K562 (cell line): ENCODE results near the gene ARHGEF9. TPM values are rescaled to one million over a fixed set of nuclear protein-coding genes. Genes with fewer than 3 reads are reported as not detected.
"Not testable (repeated sequence)": the region's sequence is repeated elsewhere in the genome, so short reads cannot be mapped to it uniquely, and the experiment has no call there.

Experiments
- ATAC-seq: fragments of 200-7000 bp; cut with Tn5 transposase; 3 replicates; pipeline ENCODE4 v1.9.1; 2020; ENCODE audit warnings: moderate library complexity
- BruUV-seq: library from RNA; stranded (reverse); fragments of 400-500 nt; replicated peaks from 2 replicates; lab custom pipeline; 2021; lab: Mats Ljungman, UMichigan
- CTCF ChIA-PET: fragments of 300-600 bp; formaldehyde crosslinking; extraction: SDS; loops from one replicate; lab custom pipeline; 2021; ENCODE audit warnings: low intra/inter-chr PET ratio; lab: Yijun Ruan, JAX
- POLR2A ChIA-PET: fragments of 300-600, 350-650 bp; sonication (Branson Sonifier 250); formaldehyde crosslinking; extraction: SDS; loops from one replicate; lab custom pipeline; 2021; ENCODE audit warnings: antibody characterized with exemption, inconsistent platforms; lab: Yijun Ruan, JAX
- DNase-seq, 4 experiments: peaks; one replicate each; pipeline versions ENCODE4 v3.0.0 to v3.0.0-alpha.2; 2011 to 2018; ENCODE audit warnings: low spot score in 3 of 4, mixed read lengths in 3 of 4; ENCODE audit errors: extremely low read depth in 1 of 4
- FAIRE-seq: peaks from 2 replicates; lab custom pipeline; 2011; peaks lifted over from hg19 to GRCh38; lab: Jason Lieb, UNC
- H2AFZ ChIP-seq: 2 replicates; pipeline ENCODE4 v1.6.0; 2011; ENCODE audit warnings: low read depth, low read length, control low read depth, inconsistent platforms
- H3K27ac ChIP-seq: fragments of 200-600 bp; 3 replicates; pipeline ENCODE4 v1.8.0; 2011; ENCODE audit warnings: low read depth, mild to moderate bottlenecking, control low read depth, inconsistent platforms, low read length, moderate library complexity, mixed read lengths; ENCODE audit errors: extremely low read depth
- H3K27me3 ChIP-seq, 2 experiments: fragments of 300-600 bp in 1 of 2; 2 replicates in 1 of 2; 3 replicates in 1 of 2; pipeline versions ENCODE4 v1.6.0 to v1.8.0; 2011; ENCODE audit warnings: inconsistent platforms in 2 of 2, low read length in 2 of 2, mild to moderate bottlenecking in 1 of 2, mixed read lengths in 1 of 2, moderate library complexity in 1 of 2; ENCODE audit not compliant: control insufficient read depth in 2 of 2, insufficient read depth in 2 of 2
- H3K36me3 ChIP-seq: fragments of 300-600 bp; 3 replicates; pipeline ENCODE4 v1.8.0; 2011; ENCODE audit warnings: mild to moderate bottlenecking, low read length, inconsistent platforms; ENCODE audit not compliant: control insufficient read depth, insufficient read depth
- H3K4me1 ChIP-seq, 2 experiments: fragments of 200-600 bp in 1 of 2; replicated peaks in 1 of 2; 2 replicates in 1 of 2; 3 replicates in 1 of 2; pipeline versions ENCODE4 v1.5.1 to v1.8.0; 2011; ENCODE audit warnings: inconsistent platforms in 2 of 2, low read length in 2 of 2, mild to moderate bottlenecking in 1 of 2, mixed read lengths in 1 of 2, moderate library complexity in 1 of 2; ENCODE audit not compliant: control insufficient read depth in 2 of 2, insufficient read depth in 2 of 2
- H3K4me2 ChIP-seq: 2 replicates; pipeline ENCODE4 v1.6.1; 2011; ENCODE audit warnings: low read length, control low read depth, inconsistent platforms, mixed read lengths; ENCODE audit not compliant: insufficient read depth
- H3K4me3 ChIP-seq: fragments of 200-600 bp; sonication (generic), shearing (Covaris generic); 2 replicates; pipeline ENCODE4 v1.5.1; 2016; ENCODE audit warnings: control low read depth, inconsistent platforms
- H3K79me2 ChIP-seq: fragments of 200-600 bp; 3 replicates; pipeline ENCODE4 v1.8.0; 2011; ENCODE audit warnings: low read length, inconsistent platforms; ENCODE audit not compliant: control insufficient read depth, insufficient read depth
- H3K9ac ChIP-seq, 2 experiments: 2 replicates each; pipeline versions ENCODE4 v1.6.0 to v1.6.1; 2011; ENCODE audit warnings: low read depth in 2 of 2, low read length in 2 of 2, control low read depth in 1 of 2, inconsistent platforms in 1 of 2, mild to moderate bottlenecking in 1 of 2, mixed read lengths in 1 of 2; ENCODE audit not compliant: insufficient read depth in 1 of 2
- H3K9me1 ChIP-seq: one replicate; pipeline ENCODE4 v1.6.0; 2011; ENCODE audit warnings: inconsistent platforms, mild to moderate bottlenecking, low read length, moderate library complexity; ENCODE audit not compliant: control insufficient read depth, insufficient read depth
- H3K9me3 ChIP-seq: replicated peaks from 2 replicates; pipeline ENCODE4 v1.5.1; 2011; ENCODE audit warnings: low read depth, low read length, inconsistent platforms; ENCODE audit not compliant: control insufficient read depth, insufficient read depth
- H4K20me1 ChIP-seq: replicated peaks from 2 replicates; pipeline ENCODE4 v1.6.1; 2011; ENCODE audit warnings: low read length, inconsistent platforms, mixed read lengths; ENCODE audit not compliant: control insufficient read depth, insufficient read depth
- FOXP1 ChIP-seq: sonication (generic); formaldehyde crosslinking; IDR thresholded peaks from 2 replicates; pipeline ENCODE4 v1.8.0; 2022; ENCODE audit warnings: mild to moderate bottlenecking, missing genetic modification reagents
- MEF2D ChIP-seq: conservative IDR thresholded peaks from 2 replicates; pipeline ENCODE4 v1.6.1; 2016; ENCODE audit warnings: low read depth, missing genetic modification characterization, missing compliant biosample characterization
- MITF ChIP-seq: IDR thresholded peaks from 2 replicates; pipeline ENCODE4 v1.6.1; 2014; ENCODE audit warnings: antibody characterized with exemption
- SREBF2 ChIP-seq: sonication (generic); formaldehyde crosslinking; IDR thresholded peaks from 2 replicates; pipeline ENCODE4 v1.4.0; 2020; ENCODE audit warnings: mild to moderate bottlenecking, missing genetic modification reagents
- ZBTB49 ChIP-seq: sonication (generic); formaldehyde crosslinking; IDR thresholded peaks from 2 replicates; pipeline ENCODE4 v1.8.0; 2022; ENCODE audit warnings: missing genetic modification reagents, mild to moderate bottlenecking, borderline replicate concordance
- WGBS: fragments of 100-300 bp; shearing (Covaris generic); methylation state at CpG from one replicate; pipeline ENCODE4 v1.1.6; 2016; ENCODE audit warnings: low coverage, mixed read lengths; ENCODE audit not compliant: insufficient coverage; ENCODE audit errors: missing lambda C conversion rate; 5-methylcytosine and 5-hydroxymethylcytosine counted together
- in situ Hi-C: fragments of 300-500 bp; cut with MboI; formaldehyde crosslinking; loops from 4 replicates; pipeline ENCODE4 v1.15.0; 2018; ENCODE audit warnings: inconsistent platforms, mixed read lengths
- intact Hi-C: fragments of 100-400 bp; cut with micrococcal nuclease; formaldehyde crosslinking; loops from 2 replicates; pipeline ENCODE4 v1.14.2; 2022
- polyA plus RNA-seq, 8 experiments: library from polyadenylated mRNA; depleted of rRNA in 4 of 8; stranded (reverse) in 5 of 8; unstranded in 3 of 8; fragments of >200 nt; fragmentation: Nextera tagmentation in 2 of 8; fragmentation: Illumina TruSeq in 1 of 8; extraction: Ambion mirVana in 2 of 8; extraction: Trizol in 1 of 8; gene quantifications; 2 replicates each; pipeline versions ENCODE4 v1.2.1 to v1.2.3, GENCODE V29; 2011 to 2014; ENCODE audit warnings: inconsistent platforms in 1 of 8, missing spikeins in 1 of 8
- total RNA-seq, 7 experiments: library from RNA; depleted of rRNA in 6 of 7; stranded (reverse); fragments of >200 nt in 6 of 7; fragmentation: Illumina TruSeq in 2 of 7; extraction: Trizol in 2 of 7; gene quantifications; 2 replicates each; pipeline versions ENCODE4 v1.2.1 to v1.2.3, GENCODE V29; 2011 to 2021; ENCODE audit warnings: low replicate concordance in 1 of 7

The ARHGEF9 gene
- total and polyA plus RNA-seq, 9 of the 15 experiments (the other 6 are each of a cell fraction or from before 2014, with no cell fraction given): 0.09 to 0.24 (median 0.15) TPM; not detected in 2

GRCh38 chrX:63652086-63652765, 132.8 kb downstream of the ARHGEF9 start:
- no peaks in the 10 kb centered on the region for H3K9me3 ChIP-seq
- no peak for DNase-seq
- no peak overlapping the region for H3K4me2 ChIP-seq
- H3K9ac ChIP-seq: no peak overlapping the region
- no peaks in the 10 kb centered on the region for H3K4me1 ChIP-seq
- WGBS: 0% methylated on average over 7 of the region's 7 CpGs
- H3K27ac ChIP-seq: no peak overlapping the region
- BruUV-seq: no TSS peak
- ChIA-PET CTCF (no interaction called here), POLR2A (interaction anchor here (0.7 kb wide), 1 partner anchor 1102 kb away, joined by 3 read pairs; no protein-coding TSS in a partner anchor)
- no peaks in the 10 kb centered on the region for H3K36me3 ChIP-seq
- TF ChIP-seq MITF (no peak), ZBTB49 (CRISPR knock-in tag) (no peak), FOXP1 (CRISPR knock-in tag) (no peak), MEF2D (no peak), SREBF2 (CRISPR knock-in tag) (no peak)
- H4K20me1 ChIP-seq: no peaks in the 10 kb centered on the region
- H3K4me3 ChIP-seq: no peak overlapping the region
- no peak for FAIRE-seq
- H2AFZ ChIP-seq: no peak overlapping the region
- no peaks in the 10 kb centered on the region for H3K79me2 ChIP-seq
- intact Hi-C loops (no loop called here), in situ Hi-C loops (no loop called here)
- no peaks in the 10 kb centered on the region for H3K9me1 ChIP-seq
- H3K27me3 ChIP-seq: no peaks in the 10 kb centered on the region
- ATAC-seq: no peak

GRCh38 chrX:63645748-63646147, 139.3 kb downstream of the ARHGEF9 start:
- H3K27me3 ChIP-seq, H3K4me2 ChIP-seq, H3K79me2 ChIP-seq, FAIRE-seq, ATAC-seq, POLR2A ChIA-PET, CTCF ChIA-PET, H3K9ac ChIP-seq, H4K20me1 ChIP-seq, H3K27ac ChIP-seq, H3K4me3 ChIP-seq, H3K9me1 ChIP-seq, H3K36me3 ChIP-seq, BruUV-seq, H3K4me1 ChIP-seq, DNase-seq, intact Hi-C loops, H3K9me3 ChIP-seq, in situ Hi-C loops, H2AFZ ChIP-seq: not testable (repeated sequence)
- 9% methylated on average over 2 of the region's 2 CpGs for WGBS
